H1 (cell line): Measurements from ENCODE around the gene SPC25. TPM values are rescaled to one million over a fixed set of nuclear protein-coding genes. Genes with fewer than 3 reads are reported as not detected.

Experiments used
- CHD2 ChIP-seq: IDR thresholded peaks from 2 replicates; pipeline ENCODE4 v1.6.1; 2012; ENCODE audit warnings: low read length, improper control_type of control experiment
- EZH2 ChIP-seq: fragments of 200-600 bp; sonication (generic); IDR thresholded peaks from 2 replicates; pipeline ENCODE4 v1.7.1; 2012; ENCODE audit warnings: low read depth, mild to moderate bottlenecking, moderate library complexity, low read length, inconsistent platforms; ENCODE audit not compliant: severe bottlenecking
- JUND ChIP-seq: IDR thresholded peaks from 2 replicates; pipeline ENCODE4 v1.6.1; 2011; ENCODE audit warnings: mild to moderate bottlenecking, improper control_type of control experiment, low read length
- polyA plus RNA-seq, 7 experiments: library from polyadenylated mRNA; depleted of rRNA in 3 of 7; stranded (reverse) in 5 of 7; unstranded in 2 of 7; fragments of >200 nt in 5 of 7; fragments of 200-250 nt in 2 of 7; gene quantifications; 1 replicate in 5 of 7; 2 replicates in 1 of 7; 4 replicates in 1 of 7; pipeline versions ENCODE4 v1.2.1 to v1.2.3, GENCODE V29; 2011 to 2013; ENCODE audit warnings: missing spikeins in 2 of 7, mixed read lengths in 2 of 7
- total RNA-seq: library from RNA; stranded (reverse); fragmentation: NEBNext Ultra II Directional; extraction: Animal tissue kit (Norgen Biotek cat#: 25700); gene quantifications from 2 replicates; pipeline ENCODE4 v1.2.1, GENCODE V29; 2021

The SPC25 gene
- total and polyA plus RNA-seq, 2 of the 8 experiments (the other 6 are each of a cell fraction or from before 2014, with no cell fraction given), result 21.0 to 34.7 TPM

- TF ChIP-seq EZH2, result no peak
- no peak for TF ChIP-seq CHD2
- TF ChIP-seq JUND, result no peak
These were observed 59.3 kb downstream of the SPC25 start (continued) for GRCh38 chr2:168830958-168831357.
